Gastroesophageal sphincter (tissue), 3 donors: ENCODE data around the gene MET.

Experiments
- CTCF ChIP-seq, 4 experiments: fragments of 200-600 bp in 2 of 4; fragments of 450-650 bp in 2 of 4; sonication (generic) in 1 of 4; IDR thresholded peaks; one replicate each; pipeline ENCODE4 v1.5.1; 2017 to 2019; ENCODE audit warnings: antibody characterized with exemption in 4 of 4, mild to moderate bottlenecking in 2 of 4, moderate library complexity in 2 of 4
- POLR2A ChIP-seq, 2 donors: fragments of 450-650 bp; IDR thresholded peaks; one replicate each; pipeline ENCODE4 v1.6.1; 2017; ENCODE audit warnings: antibody characterized with exemption in 2 of 2, mild to moderate bottlenecking in 2 of 2, moderate library complexity in 1 of 2
- POLR2AphosphoS5 ChIP-seq: sonication (generic); formaldehyde crosslinking; IDR thresholded peaks from one replicate; pipeline ENCODE4 v1.6.1; 2017; ENCODE audit warnings: antibody characterized with exemption

- no peak for TF ChIP-seq POLR2A (IDR thresholded peaks at IDR 0.05)
- TF ChIP-seq POLR2AphosphoS5 = no peak
- TF ChIP-seq CTCF (IDR thresholded peaks at IDR 0.05) = no peak
Observed at GRCh38 chr7:116779931-116780330, 107.9 kb downstream of the MET start.
